Uterine smooth muscle cell (primary cell): ENCODE measurements around the gene WWC2. TPM values are rescaled to one million over a fixed set of nuclear protein-coding genes. Genes with fewer than 3 reads are reported as not detected.

ENCODE experiments used
- total RNA-seq: library from RNA; depleted of rRNA; stranded (reverse); fragments of >200 nt; gene quantifications from 2 replicates; pipeline ENCODE4 v1.2.3, GENCODE V29; 2014

The WWC2 gene
- total RNA-seq = 26.8 and 37.9 TPM in 2 replicates

DNA sequence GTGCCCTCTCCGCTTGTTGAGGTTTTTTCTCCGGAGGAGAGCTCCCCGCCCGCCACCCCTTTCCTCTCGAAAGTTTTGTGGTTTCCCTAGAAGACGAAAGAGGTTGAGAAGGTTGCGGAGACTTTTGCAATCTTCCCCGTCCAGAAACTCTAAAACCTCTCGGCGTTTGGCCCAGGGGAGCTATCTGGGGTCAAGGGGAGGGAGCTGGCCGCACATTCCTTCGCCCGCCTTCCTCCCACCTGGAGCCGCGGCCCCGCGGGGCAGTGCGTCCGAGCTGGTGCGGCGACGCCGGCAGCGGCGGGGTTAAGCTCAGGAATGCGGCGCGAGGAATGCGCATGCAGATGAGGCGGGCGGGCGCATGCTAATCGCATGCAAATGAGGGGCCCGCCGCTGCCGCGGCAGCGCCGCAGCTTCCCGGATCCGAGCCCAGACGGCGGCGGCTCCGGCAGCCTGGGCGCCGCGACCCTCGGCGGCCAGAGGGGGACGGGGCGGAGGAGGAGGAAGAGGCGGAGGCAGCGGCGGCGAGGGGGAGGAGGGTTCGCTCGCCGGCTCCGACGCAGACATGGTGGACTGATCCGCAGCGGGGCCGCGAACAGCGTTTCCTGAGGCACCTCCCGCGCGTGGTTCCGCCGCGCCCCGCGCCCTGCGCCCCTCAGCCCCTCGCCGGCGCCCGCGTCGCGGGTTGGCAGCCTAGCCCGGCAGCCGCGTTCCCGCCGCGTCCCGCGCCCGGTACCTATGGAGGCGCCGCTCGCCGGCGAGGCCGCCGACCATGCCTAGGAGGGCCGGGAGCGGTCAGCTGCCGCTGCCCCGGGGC is at the start of gene WWC2:
TSS of gene WWC2 (plus strand) at position 535 of the 814 bp plus-strand sequence. CDS start at position 770, 235 bp downstream.

DNA sequence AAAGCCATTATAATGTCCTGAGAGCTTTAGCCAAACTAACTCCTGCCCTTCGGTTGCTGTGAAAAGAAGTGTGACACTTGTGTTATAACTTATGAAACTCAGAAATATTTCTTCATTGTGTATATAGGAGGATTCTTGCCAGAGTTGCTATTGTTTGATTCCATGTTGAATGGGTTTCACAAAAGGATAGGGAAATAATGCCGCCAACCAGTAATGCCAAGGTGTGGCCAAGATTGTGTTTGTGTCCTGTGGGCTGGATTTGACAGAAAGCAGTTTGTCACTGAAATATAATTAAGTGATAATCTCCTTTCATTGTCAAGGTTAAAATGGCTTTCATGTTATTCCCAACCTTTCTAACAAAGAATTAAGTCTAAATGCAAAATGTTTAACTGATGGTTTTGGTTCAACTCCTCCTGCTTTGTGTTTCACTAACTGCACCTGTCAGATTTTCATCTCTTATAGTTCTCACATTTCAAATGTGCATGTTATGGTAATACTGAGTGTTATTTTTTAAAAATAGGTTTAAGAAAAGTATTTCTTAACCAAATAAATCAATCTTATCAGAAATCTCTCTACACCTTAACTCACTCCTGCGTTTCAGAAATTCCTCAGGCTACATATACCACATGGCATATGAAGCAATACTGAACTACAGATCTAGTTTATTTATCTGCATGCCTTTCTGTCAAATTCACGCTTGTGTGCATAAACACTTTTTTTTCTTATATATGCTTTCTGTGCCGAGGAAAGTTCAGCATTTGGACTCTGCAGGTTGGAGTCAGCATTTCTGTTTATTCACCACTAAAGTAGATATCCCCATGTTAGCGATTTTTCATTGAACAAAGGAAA is 221.4 kb downstream of the WWC2 start, which contains the start of gene CLDN22:
TSS of gene CLDN22 (minus strand) at position 66 of the 849 bp plus-strand sequence. CDS start at position 8, 58 bp downstream.

DNA sequence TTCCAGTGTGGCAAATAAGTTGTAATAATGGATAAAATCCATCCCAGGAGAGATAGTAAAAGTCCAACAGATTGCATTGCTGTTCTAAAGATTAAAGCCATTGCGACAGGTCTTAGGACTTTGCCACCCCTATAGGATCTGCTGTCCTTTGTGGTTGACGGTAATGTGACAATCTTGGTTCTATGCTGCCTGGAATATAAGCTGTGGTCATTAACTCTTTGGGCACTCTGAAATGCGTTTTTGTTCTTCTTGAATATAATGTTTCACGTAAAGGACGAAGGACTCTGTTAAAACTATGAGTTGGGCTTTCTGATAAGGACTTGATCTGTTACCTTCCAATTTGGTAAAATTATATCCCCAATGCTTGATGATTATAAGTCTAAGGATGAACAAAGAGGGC is 223.3 kb downstream of the WWC2 start, which contains the start of gene CLDN24:
TSS of gene CLDN24 (minus strand) at position 101 of the 400 bp plus-strand sequence. CDS start at position 101, 0 bp downstream.

Other genes with a start within 250 kb of the WWC2 start
- gene DCTD, start 181.9 kb upstream of the WWC2 start, total RNA-seq = 110 and 116 TPM in 2 replicates
- not detected in 2 replicates for gene CLDN22, start 221.0 kb downstream of the WWC2 start, total RNA-seq
- gene CLDN24, start 223.2 kb downstream of the WWC2 start, total RNA-seq = not detected in 2 replicates